ENCODE results near the gene FGFBP1.

The FGFBP1 gene

DNA sequence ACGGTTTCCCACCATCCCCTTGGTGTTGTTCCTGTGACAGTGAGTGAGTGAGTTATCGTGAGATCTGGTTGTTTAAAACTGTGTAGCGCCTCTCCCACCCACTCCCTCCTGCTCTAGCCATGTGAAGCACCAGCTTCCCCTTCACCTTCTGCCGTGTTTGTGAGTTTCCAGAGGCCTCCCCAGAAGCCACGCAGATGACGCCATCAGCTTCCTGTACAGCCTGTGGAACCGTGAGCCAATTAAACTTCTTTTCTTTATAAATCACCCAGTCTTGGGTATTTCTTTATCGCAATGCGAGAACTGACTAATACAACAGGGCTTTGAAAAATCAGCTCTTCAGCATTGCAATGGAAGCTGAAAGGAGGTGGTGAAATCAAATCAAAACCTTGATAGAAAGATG, 50.0 kb downstream of the FGFBP1 start:
- no peaks in the 10 kb centered on the region for H3K36me3 Mint-ChIP-seq (ENCODE audit: low read depth)
- no peak for DNase-seq
- H3K27ac Mint-ChIP-seq, result no peak overlapping the region
- H3K27me3 Mint-ChIP-seq, result peaks cover 10% of the 10 kb centered on the region
- no peak overlapping the region for H3K4me3 Mint-ChIP-seq
- H3K4me1 Mint-ChIP-seq (ENCODE audit: low read depth), result peaks cover 4% of the 10 kb centered on the region
- no peaks in the 10 kb centered on the region for H3K9me3 Mint-ChIP-seq
